ENCODE results near the gene OR2A7. TPM values are rescaled to one million over a fixed set of nuclear protein-coding genes. Genes with fewer than 3 reads are reported as not detected.
A peak's percentile ranks its signal among the peaks of the same experiment; 100 is the strongest.
"Not testable (repeated sequence)": the region's sequence is repeated elsewhere in the genome, so short reads cannot be mapped to it uniquely, and the experiment has no call there.

Gene OR2A7, protein sequence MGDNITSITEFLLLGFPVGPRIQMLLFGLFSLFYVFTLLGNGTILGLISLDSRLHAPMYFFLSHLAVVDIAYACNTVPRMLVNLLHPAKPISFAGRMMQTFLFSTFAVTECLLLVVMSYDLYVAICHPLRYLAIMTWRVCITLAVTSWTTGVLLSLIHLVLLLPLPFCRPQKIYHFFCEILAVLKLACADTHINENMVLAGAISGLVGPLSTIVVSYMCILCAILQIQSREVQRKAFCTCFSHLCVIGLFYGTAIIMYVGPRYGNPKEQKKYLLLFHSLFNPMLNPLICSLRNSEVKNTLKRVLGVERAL
- total RNA-seq = 2.0 and 2.1 TPM in 2 replicates

GRCh38 chr7:144264692-144265091 lies at the start of gene OR2A7:
TSS of gene OR2A7 (minus strand) at chr7:144264792. CDS start at chr7:144259628, 5,164 bp downstream.
- H3K4me1 Mint-ChIP-seq; DNase-seq; H3K27me3 Mint-ChIP-seq; H3K9me3 Mint-ChIP-seq; H3K4me3 Mint-ChIP-seq; H3K36me3 Mint-ChIP-seq (ENCODE audit: low read depth); intact Hi-C loops (cut with micrococcal nuclease); H3K27ac Mint-ChIP-seq: not testable (repeated sequence)

DNA sequence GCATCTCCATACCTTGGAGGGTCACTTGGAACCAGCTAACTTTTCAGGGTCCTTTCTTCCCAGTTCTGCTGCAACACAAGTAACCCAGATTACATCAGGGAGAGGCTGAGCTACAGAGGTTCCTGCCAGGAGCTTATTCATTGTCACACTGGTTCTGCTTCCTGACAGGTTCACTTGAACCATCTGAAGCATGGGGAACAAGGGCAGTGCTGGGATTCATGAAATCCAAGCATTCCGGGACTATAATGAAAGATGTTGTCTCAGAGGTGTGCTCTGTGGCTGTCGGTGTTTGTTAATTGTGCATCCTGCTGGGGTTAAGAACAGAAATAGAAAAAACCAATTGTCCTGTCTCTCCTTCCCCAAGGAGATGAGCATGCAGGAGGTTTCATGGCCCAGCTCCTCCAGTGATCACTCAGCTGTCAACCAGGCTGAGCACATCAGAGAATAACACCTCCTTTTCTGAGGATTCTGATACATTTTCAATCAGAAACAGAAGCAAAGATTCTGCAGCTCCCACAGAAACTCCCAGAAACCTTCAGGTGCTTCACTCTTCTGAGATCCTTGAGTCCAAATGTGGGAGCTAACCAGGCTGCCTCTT lies 47.4 kb upstream of the OR2A7 start, which contains the start of gene OR2A1:
OR2A1 (plus strand) TSS at position 548 of the 598 bp plus-strand sequence. CDS start 5,706 bp downstream, outside the sequence.
- intact Hi-C loops (cut with micrococcal nuclease); H3K27ac Mint-ChIP-seq; H3K9me3 Mint-ChIP-seq; H3K4me3 Mint-ChIP-seq; H3K36me3 Mint-ChIP-seq (ENCODE audit: low read depth); DNase-seq; H3K4me1 Mint-ChIP-seq; H3K27me3 Mint-ChIP-seq: not testable (repeated sequence)

DNA sequence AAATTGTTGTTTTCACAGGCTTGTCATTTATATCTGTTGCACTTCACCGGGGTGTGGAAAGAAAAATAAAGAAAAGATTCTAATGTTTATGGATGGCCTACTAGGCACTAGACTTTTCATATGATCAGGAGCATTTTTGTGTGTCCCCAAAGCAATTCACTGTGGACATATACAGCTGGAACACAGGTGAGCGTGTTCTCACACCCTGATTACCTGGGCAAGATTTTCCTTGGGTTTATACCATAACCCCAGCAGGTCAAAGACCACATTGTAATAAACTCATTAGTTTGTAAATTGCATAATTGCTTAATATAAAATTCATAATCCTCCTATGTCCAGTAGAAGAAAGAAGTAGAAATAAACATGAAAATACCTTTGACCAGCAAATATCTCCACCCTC lies 46.6 kb upstream of the OR2A7 start:
- H3K27me3 Mint-ChIP-seq; intact Hi-C loops (cut with micrococcal nuclease); H3K27ac Mint-ChIP-seq: not testable (repeated sequence)

DNA sequence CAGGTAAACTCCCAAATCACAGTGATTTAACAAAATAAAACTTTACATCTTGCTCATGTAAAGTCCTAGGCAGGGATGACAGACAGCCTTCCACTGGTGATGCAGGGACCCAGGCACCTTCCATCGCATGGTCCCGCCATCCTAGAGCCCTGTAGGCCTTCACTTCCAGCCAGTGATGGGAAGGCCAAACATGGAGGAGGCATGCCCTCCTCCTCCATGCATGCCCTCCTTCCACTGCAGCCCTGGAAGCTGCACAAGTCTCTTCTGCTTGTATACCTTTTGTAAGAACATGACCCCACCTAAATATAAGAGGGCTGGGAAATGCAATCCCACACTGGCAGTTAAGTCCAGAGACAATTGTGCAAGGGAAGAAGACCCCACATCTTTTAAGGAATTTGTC lies 45.1 kb upstream of the OR2A7 start:
- H3K27me3 Mint-ChIP-seq; H3K36me3 Mint-ChIP-seq (ENCODE audit: low read depth); H3K4me3 Mint-ChIP-seq; H3K4me1 Mint-ChIP-seq; intact Hi-C loops (cut with micrococcal nuclease); H3K9me3 Mint-ChIP-seq; H3K27ac Mint-ChIP-seq: not testable (repeated sequence)
- peak; percentile 41 for DNase-seq

More for the DNA sequence above, 46.6 kb upstream of the OR2A7 start:
- not testable (repeated sequence) for DNase-seq; H3K4me3 Mint-ChIP-seq; H3K9me3 Mint-ChIP-seq; H3K36me3 Mint-ChIP-seq (ENCODE audit: low read depth); H3K4me1 Mint-ChIP-seq

- H3K4me1 Mint-ChIP-seq; intact Hi-C loops (cut with micrococcal nuclease); H3K4me3 Mint-ChIP-seq; H3K9me3 Mint-ChIP-seq; H3K36me3 Mint-ChIP-seq (ENCODE audit: low read depth); DNase-seq; H3K27ac Mint-ChIP-seq; H3K27me3 Mint-ChIP-seq: not testable (repeated sequence)
These were observed 40.6 kb upstream of the OR2A7 start for GRCh38 chr7:144305156-144305555.

DNA sequence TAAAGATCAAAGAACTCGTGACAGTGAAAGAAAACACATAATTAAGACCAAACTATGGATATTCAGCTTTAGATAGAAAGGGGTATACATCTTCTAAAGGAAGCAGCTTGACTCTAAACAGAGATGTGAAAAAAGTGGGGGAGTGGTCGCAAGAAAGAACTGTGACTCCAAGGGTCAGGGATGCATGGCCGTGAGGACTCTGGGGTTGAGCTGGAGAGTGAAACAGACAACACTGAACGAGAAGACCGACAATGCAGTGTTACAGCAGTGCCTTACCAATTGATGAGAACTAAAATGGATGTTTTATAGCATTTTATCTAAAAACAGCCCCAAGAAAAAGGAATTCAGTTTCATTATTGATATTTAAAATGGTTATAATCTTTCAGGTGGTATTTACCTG lies 39.0 kb upstream of the OR2A7 start:
- H3K4me1 Mint-ChIP-seq; H3K4me3 Mint-ChIP-seq; intact Hi-C loops (cut with micrococcal nuclease); H3K27me3 Mint-ChIP-seq; H3K9me3 Mint-ChIP-seq; DNase-seq; H3K36me3 Mint-ChIP-seq (ENCODE audit: low read depth); H3K27ac Mint-ChIP-seq: not testable (repeated sequence)

GRCh38 chr7:144302578-144303303 lies 38.1 kb upstream of the OR2A7 start:
- H3K36me3 Mint-ChIP-seq (ENCODE audit: low read depth); H3K9me3 Mint-ChIP-seq; H3K4me3 Mint-ChIP-seq; H3K27ac Mint-ChIP-seq; H3K4me1 Mint-ChIP-seq; H3K27me3 Mint-ChIP-seq; DNase-seq; intact Hi-C loops (cut with micrococcal nuclease): not testable (repeated sequence)

- H3K4me3 Mint-ChIP-seq; H3K36me3 Mint-ChIP-seq (ENCODE audit: low read depth); H3K27ac Mint-ChIP-seq; H3K9me3 Mint-ChIP-seq; H3K4me1 Mint-ChIP-seq; H3K27me3 Mint-ChIP-seq; DNase-seq; intact Hi-C loops (cut with micrococcal nuclease): not testable (repeated sequence)
These were observed 29.4 kb upstream of the OR2A7 start for GRCh38 chr7:144293794-144294499.

DNA sequence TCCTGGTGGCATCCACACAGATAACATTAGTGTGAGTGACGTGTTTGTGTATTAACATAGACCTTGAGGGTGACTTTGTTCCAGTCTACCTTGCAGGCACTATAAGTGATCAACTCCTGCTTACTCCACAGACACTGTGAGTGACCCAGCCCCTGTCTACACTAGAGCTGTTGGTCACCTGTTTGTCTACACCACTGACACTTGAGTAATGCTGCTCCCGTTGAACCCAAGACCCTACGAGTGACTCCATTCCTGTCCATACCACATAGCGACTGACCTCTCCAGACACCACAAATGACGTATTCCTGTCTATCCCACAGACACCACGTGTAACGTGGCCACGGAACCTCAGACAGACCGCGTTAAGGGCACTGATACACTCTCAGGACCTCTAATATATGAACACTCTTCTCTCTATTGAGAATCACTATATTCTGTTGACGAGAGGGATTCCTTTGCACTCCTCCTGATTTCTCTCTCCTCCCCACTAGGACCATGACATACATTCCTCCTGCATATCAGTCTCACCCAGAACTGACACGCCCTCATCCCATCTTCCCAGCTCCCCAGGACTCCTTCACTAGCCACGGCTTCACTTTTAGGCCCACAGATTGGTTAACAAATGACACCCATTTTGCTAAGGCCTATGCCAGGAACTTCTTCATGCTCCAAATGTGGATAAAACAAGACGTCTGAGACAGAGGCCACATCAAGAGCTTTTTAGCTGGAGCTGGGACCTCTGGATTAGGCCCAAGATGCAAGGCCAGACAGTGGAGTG lies 28.0 kb upstream of the OR2A7 start:
- H3K4me3 Mint-ChIP-seq; H3K4me1 Mint-ChIP-seq; H3K9me3 Mint-ChIP-seq; H3K27ac Mint-ChIP-seq; intact Hi-C loops (cut with micrococcal nuclease); H3K36me3 Mint-ChIP-seq (ENCODE audit: low read depth); H3K27me3 Mint-ChIP-seq: not testable (repeated sequence)
- peak; percentile 57 for DNase-seq

GRCh38 chr7:144291607-144292006 lies 27.0 kb upstream of the OR2A7 start:
- H3K27me3 Mint-ChIP-seq; H3K4me1 Mint-ChIP-seq; H3K27ac Mint-ChIP-seq; H3K4me3 Mint-ChIP-seq; H3K9me3 Mint-ChIP-seq; intact Hi-C loops (cut with micrococcal nuclease); H3K36me3 Mint-ChIP-seq (ENCODE audit: low read depth): not testable (repeated sequence)
- peak; percentile 56 for DNase-seq

- H3K4me1 Mint-ChIP-seq; H3K4me3 Mint-ChIP-seq; H3K27ac Mint-ChIP-seq; H3K27me3 Mint-ChIP-seq; DNase-seq; H3K36me3 Mint-ChIP-seq (ENCODE audit: low read depth); H3K9me3 Mint-ChIP-seq; intact Hi-C loops (cut with micrococcal nuclease): not testable (repeated sequence)
These were observed 22.7 kb upstream of the OR2A7 start for GRCh38 chr7:144287171-144287784.

- H3K27me3 Mint-ChIP-seq, H3K4me1 Mint-ChIP-seq: not testable (repeated sequence)
These were observed 19.1 kb upstream of the OR2A7 start for GRCh38 chr7:144283716-144284115.

GRCh38 chr7:144282490-144282889 lies 17.9 kb upstream of the OR2A7 start:
- H3K4me1 Mint-ChIP-seq; intact Hi-C loops (cut with micrococcal nuclease); DNase-seq; H3K36me3 Mint-ChIP-seq (ENCODE audit: low read depth); H3K4me3 Mint-ChIP-seq; H3K9me3 Mint-ChIP-seq; H3K27ac Mint-ChIP-seq; H3K27me3 Mint-ChIP-seq: not testable (repeated sequence)

More at GRCh38 chr7:144283716-144284115, 19.1 kb upstream of the OR2A7 start:
- H3K27ac Mint-ChIP-seq; H3K36me3 Mint-ChIP-seq (ENCODE audit: low read depth); H3K4me3 Mint-ChIP-seq; DNase-seq; intact Hi-C loops (cut with micrococcal nuclease); H3K9me3 Mint-ChIP-seq: not testable (repeated sequence)

All from activated CD4-positive, alpha-beta T cell treated with anti-CD3 and anti-CD28 coated beads, Interleukin-2, amount 10 ng/mL, durations not matched to agents 24 days and 14 days (primary cell).